ENCODE measurements around the gene PRMT2.

DNA sequence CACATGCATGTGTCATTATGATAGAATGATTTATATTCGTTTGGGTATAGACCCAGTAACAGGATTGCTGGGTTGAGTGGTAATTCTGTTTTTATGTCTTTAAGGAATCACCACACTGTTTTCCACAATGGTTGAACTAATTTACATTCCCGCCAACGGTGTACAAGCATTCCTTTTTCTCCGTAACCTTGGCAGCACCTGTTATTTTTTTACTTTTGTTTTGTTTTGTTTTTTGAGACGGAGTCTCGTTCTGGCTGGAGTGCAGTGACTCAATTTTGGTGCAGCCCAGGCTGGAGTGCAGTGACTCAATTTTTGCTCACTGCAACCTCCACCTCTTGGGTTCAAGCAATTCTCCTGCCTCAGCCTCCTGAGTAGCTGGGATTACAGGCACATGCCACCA is 22.1 kb upstream of the PRMT2 start:
- TF ChIP-seq, protein P1, sequence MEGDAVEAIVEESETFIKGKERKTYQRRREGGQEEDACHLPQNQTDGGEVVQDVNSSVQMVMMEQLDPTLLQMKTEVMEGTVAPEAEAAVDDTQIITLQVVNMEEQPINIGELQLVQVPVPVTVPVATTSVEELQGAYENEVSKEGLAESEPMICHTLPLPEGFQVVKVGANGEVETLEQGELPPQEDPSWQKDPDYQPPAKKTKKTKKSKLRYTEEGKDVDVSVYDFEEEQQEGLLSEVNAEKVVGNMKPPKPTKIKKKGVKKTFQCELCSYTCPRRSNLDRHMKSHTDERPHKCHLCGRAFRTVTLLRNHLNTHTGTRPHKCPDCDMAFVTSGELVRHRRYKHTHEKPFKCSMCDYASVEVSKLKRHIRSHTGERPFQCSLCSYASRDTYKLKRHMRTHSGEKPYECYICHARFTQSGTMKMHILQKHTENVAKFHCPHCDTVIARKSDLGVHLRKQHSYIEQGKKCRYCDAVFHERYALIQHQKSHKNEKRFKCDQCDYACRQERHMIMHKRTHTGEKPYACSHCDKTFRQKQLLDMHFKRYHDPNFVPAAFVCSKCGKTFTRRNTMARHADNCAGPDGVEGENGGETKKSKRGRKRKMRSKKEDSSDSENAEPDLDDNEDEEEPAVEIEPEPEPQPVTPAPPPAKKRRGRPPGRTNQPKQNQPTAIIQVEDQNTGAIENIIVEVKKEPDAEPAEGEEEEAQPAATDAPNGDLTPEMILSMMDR (IDR thresholded peaks at IDR 0.05), result no peak
- TF ChIP-seq POLR2A (IDR thresholded peaks at IDR 0.05) (no peak), EP300 (IDR thresholded peaks at IDR 0.05) (no peak), POLR2AphosphoS5 (IDR thresholded peaks at IDR 0.05) (no peak)
